Epithelial cell of proximal tubule (primary cell): ENCODE measurements around the gene HSPA12A. TPM values are rescaled to one million over a fixed set of nuclear protein-coding genes. Genes with fewer than 3 reads are reported as not detected.

ENCODE experiments used
- DNase-seq: peaks from one replicate; pipeline ENCODE4 v3.0.0-alpha.2; 2011; ENCODE audit warnings: low read depth
- H3K4me3 ChIP-seq: 2 replicates; pipeline ENCODE4 v1.5.1; 2011; ENCODE audit warnings: low read depth, mild to moderate bottlenecking, low read length
- total RNA-seq: library from RNA; depleted of rRNA; stranded (reverse); fragments of >200 nt; gene quantifications from 2 replicates; pipeline ENCODE4 v1.2.3, GENCODE V29; 2015
- TF ChIP-seq, protein P1 (sequence below): conservative IDR thresholded peaks from 2 replicates; pipeline ENCODE4 v1.5.1; 2012; ENCODE audit warnings: low read depth, mild to moderate bottlenecking, low read length

Gene HSPA12A
- total RNA-seq, 1 donor from 2014 or later = 13.0 TPM

GRCh38 chr10:116733566-116733965 is 8.8 kb downstream of the HSPA12A start:
- DNase-seq = no peak
- no peak overlapping the region for H3K4me3 ChIP-seq
- TF ChIP-seq, protein P1, sequence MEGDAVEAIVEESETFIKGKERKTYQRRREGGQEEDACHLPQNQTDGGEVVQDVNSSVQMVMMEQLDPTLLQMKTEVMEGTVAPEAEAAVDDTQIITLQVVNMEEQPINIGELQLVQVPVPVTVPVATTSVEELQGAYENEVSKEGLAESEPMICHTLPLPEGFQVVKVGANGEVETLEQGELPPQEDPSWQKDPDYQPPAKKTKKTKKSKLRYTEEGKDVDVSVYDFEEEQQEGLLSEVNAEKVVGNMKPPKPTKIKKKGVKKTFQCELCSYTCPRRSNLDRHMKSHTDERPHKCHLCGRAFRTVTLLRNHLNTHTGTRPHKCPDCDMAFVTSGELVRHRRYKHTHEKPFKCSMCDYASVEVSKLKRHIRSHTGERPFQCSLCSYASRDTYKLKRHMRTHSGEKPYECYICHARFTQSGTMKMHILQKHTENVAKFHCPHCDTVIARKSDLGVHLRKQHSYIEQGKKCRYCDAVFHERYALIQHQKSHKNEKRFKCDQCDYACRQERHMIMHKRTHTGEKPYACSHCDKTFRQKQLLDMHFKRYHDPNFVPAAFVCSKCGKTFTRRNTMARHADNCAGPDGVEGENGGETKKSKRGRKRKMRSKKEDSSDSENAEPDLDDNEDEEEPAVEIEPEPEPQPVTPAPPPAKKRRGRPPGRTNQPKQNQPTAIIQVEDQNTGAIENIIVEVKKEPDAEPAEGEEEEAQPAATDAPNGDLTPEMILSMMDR = no peak

GRCh38 chr10:116732573-116732972 is 9.8 kb downstream of the HSPA12A start:
- H3K4me3 ChIP-seq = no peak overlapping the region
- no peak for DNase-seq
- TF ChIP-seq, protein P1 = no peak

DNA sequence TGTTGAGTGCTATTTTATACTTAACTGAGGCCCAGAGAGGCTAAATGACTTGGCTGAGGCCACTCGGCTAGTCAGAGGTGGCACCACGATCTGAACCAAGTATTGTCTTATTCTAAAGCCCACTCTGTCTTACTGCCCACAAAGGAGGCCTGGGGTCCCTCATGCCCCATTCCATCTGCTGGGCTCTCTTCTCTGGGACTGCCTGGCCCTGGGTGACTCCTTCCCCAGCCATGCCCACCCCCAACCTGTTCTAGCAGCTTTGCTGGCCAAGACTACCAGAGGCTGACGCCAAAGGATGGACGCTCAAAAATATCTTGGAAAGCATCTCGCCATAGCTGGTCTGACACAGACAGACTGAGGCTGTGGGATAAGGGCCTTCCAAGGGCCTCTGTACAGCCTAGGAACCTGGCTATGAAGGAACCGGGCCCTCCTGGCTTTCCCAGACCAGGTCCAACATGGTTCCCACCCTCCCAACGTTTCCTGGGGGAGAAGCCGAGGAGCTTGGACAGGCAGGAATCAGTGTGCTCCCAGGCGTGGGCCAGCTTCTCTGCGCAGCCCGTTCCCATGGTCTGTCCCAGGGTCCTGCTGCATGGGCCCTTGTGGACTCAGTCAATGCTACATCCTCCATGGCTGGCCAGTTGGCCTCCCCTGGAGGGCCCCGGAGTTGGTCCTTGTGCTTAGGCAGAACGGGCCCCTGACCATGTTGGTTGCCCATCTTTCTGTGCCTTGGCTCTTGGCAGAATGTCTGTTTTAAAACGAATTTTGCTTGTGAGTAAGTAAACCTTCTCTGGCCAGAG is 11.7 kb downstream of the HSPA12A start:
- TF ChIP-seq, protein P1 = no peak
- no peak for DNase-seq
- H3K4me3 ChIP-seq = no peak overlapping the region

DNA sequence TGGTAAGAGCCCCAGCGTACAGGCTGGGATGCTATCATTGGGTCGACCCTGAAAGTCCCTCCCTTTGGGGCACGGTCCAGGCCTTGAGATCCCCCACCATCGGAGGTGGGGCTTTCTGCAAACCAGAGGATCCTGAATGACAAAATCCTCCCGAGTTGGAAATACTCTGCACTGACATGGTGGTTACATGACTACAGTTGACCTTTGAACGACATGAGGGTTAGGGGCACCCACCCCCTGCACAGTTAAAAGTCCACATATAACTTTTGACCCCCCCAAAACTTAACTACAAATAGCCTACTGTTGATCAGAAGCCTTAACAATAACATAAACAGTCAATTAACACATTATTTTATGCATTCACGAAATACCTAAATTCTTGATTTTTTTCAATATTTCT is 13.1 kb downstream of the HSPA12A start:
- TF ChIP-seq, protein P1 = no peak
- DNase-seq = no peak
- H3K4me3 ChIP-seq = no peak overlapping the region

DNA sequence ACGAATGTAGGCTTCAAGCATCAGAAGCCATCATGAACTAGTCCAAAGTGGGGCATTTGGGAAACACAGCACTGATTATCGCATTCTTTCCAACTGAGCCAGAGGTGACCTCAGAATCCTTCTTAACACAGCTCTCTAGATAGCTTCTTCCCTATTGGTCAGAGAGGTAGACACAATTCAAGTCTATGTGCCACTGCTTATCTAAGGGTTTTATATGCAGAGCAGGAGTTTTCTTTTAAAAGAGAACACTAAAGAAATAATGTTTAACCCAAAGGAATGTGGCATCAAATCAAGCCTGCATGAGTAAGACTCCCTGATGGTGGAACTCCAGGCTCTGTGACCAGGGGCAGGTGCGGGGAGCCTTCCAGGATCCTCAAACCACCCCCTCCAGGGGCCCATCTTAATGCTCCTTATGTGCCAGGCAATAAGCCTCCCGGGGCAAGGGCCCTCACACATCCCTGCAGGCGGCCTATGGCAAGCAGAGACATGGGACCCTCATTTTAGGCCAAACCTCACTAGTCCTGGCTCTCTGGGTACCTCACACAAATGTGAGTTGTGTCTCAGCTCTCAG is 13.8 kb downstream of the HSPA12A start:
- H3K4me3 ChIP-seq = no peak overlapping the region
- DNase-seq = peak; percentile 93
- TF ChIP-seq, protein P1 = no peak

- DNase-seq = no peak
- TF ChIP-seq, protein P1 = no peak
- H3K4me3 ChIP-seq = no peak overlapping the region
Measured at GRCh38 chr10:116723428-116724281, 18.7 kb downstream of the HSPA12A start.
